HG03565 (cell line): Measurements from ENCODE around the gene BBS9.

Source experiments
- ATAC-seq: cut with Tn5 transposase; IDR thresholded peaks from one replicate; pipeline ENCODE4 v1.9.1; 2021; ENCODE audit warnings: mild to moderate bottlenecking, moderate library complexity; ENCODE audit not compliant: unreplicated experiment

BBS9 gene

DNA sequence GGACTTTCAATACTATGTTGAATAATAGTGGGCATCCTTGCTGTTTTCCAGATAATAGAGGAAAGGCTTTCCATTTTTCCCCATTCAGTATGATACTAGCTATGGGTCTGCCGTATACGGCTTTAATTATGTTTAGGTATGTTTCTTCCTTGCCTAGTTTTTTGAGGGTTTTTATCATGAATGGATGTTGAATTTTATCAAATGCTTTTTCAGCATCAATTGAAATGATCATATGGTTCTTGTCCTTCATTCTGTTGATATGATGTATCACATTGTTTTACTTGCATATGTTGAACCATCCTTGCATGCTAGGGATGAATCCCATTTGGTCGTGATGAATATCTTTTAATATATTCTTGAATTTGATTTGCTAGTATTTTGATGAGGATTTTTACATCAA is 11.0 kb upstream of the BBS9 start:
- ATAC-seq = no peak

DNA sequence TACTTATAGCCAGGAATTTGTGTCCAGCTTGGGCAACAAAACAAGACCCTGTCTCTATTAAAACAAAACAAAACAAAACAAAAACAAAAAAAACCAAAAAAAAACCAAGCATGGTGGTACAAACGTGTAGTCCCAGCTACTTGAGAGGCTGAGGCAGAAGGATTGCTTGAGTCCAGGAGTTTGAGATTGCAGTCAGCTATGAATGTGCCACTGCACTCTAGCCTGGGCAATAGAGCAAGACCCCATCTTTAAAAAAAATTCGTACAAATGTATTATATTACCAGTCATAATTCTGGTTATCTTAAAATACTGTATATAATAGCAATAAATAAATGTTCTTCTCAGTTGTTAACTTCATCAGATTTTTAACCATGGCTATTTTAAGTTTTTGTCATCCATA is 2.3 kb upstream of the BBS9 start:
- no peak for ATAC-seq

- no peak for ATAC-seq
Measured at GRCh38 chr7:33128631-33128989, 754 bp upstream of the BBS9 start.

DNA sequence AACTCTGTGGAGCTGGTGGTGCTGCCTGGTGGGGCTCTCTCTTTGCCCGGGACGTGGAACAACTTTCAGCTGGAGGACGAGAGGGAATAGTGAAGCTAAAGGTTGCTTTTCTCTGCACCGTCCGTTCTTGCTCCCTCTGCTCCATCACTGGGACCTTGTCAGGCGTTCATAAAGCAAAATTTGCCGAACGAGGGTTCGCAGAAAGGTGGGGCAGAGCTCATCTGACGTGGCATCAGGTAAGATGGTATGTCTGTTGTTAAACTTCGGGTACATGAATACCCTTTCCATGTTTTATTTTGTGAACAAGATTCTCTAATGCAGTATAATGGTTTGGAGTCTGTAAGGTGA is 416 bp downstream of the BBS9 start:
- ATAC-seq = no peak

GRCh38 chr7:33130184-33130583 is 820 bp downstream of the BBS9 start:
- ATAC-seq = no peak

- no peak for ATAC-seq
Measured at GRCh38 chr7:33137103-33137502, 7.7 kb downstream of the BBS9 start.

GRCh38 chr7:33142585-33142984 is 13.2 kb downstream of the BBS9 start:
- ATAC-seq = no peak

DNA sequence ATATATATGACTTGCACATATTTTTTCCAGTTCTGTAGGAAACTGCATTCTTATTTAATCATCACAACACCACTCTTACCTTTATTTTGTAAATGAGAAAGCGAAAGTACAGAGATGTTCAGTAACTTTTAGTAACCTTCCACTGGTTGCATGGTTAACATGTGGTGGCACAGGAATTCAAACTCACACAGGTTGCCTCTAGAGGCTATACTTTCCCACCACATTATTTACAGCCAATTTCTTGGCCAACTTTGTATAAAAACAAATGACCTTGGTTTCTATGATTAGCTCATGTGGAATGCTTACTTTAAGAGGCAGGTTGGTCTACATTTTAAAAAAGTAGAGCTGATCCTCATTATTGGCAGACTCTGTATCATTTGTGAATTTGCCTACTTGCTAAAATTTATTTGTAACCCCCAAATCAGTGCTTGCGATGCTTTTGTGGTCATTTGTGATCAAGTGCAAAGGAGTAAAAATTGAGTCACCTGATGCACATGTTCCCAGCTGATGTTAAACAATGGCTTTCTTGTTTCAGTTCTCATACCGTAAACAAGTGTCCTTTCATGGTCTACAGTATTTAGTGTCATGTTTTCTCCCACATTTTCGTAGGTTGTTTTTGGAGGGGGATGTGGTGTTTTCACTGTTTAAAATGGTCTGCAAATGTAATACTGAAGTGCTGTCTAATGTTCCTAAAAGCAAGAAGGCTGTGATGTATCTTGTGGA is 14.8 kb downstream of the BBS9 start:
- ATAC-seq = no peak

- ATAC-seq = no peak
Measured at GRCh38 chr7:33145156-33145555, 15.8 kb downstream of the BBS9 start.

- no peak for ATAC-seq
Measured at GRCh38 chr7:33152087-33152486, 22.7 kb downstream of the BBS9 start.

GRCh38 chr7:33155811-33156210 is 26.4 kb downstream of the BBS9 start:
- no peak for ATAC-seq

DNA sequence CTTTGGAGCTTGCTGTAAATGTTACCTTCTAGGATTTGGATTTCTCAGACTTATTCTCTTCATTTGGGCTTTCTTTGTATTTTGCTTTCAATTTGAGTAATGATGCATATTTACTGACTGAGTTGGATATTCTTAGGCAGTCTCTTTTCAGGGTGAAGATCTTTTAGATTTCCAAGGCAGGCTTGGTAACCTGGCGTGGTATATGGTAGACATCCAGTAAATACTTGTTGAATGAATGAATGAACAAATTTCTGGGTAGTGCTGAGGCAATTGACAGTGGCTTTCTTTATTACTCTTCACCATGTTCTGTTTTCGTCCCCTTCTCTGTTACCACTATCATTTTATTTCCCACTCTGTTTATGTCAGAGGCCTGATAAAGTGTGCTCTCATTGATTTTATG is 27.1 kb downstream of the BBS9 start:
- no peak for ATAC-seq

DNA sequence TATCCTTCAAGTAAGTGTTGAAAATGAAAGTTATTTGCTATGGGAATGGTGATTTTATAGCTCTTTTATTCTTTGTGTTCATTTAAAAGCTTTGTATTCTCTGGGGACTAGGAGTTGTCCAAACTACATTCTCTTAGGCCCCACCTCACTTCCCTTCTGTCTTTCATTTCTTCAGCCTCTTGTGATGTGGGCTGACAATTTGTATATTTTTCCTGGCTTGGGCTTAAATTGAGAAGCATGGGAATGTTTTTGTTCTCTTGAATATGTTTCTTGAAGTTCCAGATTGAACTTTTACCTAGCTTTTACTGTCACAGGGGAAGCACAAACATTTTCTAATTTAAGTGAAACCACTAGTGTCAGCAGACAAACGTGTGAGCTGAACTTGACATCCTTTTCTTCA is 27.9 kb downstream of the BBS9 start:
- ATAC-seq = no peak

DNA sequence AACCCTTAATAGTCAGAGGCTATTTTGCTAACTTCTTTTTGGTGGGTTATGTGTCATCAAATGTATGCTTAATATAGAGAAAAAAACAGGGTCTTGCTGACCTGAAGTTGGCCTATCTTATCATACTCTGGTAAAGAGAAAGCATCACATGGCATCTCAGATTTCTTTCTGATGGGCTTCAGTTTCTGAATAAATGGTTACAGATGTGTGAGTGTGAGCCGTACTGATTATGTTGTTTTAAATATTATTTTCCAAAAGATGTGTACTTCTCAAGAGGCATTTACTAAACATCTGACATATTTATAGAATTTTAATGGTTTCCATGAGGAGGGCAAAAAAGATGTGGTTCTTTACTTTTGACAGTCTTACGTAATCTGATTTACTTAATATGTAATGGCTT is 28.4 kb downstream of the BBS9 start:
- ATAC-seq = no peak

- ATAC-seq = no peak
Measured at GRCh38 chr7:33177876-33178275, 48.5 kb downstream of the BBS9 start.

GRCh38 chr7:33179519-33179918 is 50.2 kb downstream of the BBS9 start:
- no peak for ATAC-seq

DNA sequence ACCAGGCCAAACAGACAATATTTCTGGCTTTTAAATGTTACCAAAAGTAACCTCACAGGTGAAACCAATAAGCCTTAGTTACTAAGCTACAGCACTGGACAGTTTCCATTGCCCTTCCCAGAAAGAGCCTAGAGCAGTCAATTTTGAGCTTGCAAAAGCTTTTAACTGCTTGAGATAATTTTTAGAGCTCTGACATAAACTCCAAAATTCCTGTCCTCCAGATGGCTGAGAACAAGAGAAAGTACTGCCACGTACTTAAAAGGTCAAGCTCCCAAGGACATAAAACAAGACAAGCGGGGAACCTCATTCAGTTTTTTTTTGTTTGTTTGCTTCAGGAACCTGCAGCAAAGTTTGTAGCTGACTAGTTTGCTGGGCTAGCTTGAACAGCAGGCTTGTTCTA is 54.1 kb downstream of the BBS9 start:
- ATAC-seq = no peak

- ATAC-seq = no peak
Measured at GRCh38 chr7:33184828-33185227, 55.5 kb downstream of the BBS9 start.

DNA sequence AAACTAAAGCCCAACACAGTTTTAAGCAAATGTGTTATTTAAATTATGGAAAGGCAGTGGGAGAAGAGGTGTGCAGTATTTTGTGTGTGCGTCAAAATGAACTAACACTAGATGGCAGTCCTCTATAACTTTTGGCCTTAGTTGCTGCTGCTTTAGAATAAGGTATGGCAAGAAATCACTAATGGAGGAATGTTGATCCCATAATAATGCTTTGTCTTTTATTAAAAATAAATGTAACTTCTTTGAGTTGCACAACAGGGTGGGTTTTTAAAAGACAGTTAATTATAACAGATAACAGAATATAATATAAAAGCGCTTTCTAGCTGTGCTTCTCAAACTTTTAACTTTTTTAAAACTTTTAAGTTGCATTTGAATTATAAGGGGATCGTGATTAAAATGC is 56.4 kb downstream of the BBS9 start:
- peak; percentile 93 for ATAC-seq

DNA sequence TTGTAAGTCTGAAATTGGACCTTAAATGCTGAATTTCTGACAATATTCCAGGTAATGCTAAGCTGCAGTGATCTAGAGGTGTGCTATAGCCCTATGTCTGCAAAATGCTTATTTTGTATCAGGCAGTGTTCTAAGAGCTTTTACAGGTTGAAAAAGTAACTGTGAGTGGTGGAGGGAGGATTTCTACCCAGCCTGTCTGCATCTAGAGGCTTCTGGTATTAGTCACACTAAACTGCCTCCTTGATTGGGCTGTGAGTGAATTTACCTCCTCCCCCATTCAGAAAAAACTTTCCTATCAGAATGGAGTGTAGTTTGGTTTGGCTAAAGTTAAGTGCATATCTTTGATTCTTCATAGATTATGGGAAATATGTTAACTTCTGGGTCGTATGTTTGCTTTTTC is 56.8 kb downstream of the BBS9 start:
- ATAC-seq = no peak

- ATAC-seq = peak; percentile 4
Measured at GRCh38 chr7:33190688-33191304, 61.4 kb downstream of the BBS9 start.

- ATAC-seq = peak; percentile 73
Measured at GRCh38 chr7:33191340-33191739, 62.0 kb downstream of the BBS9 start.

DNA sequence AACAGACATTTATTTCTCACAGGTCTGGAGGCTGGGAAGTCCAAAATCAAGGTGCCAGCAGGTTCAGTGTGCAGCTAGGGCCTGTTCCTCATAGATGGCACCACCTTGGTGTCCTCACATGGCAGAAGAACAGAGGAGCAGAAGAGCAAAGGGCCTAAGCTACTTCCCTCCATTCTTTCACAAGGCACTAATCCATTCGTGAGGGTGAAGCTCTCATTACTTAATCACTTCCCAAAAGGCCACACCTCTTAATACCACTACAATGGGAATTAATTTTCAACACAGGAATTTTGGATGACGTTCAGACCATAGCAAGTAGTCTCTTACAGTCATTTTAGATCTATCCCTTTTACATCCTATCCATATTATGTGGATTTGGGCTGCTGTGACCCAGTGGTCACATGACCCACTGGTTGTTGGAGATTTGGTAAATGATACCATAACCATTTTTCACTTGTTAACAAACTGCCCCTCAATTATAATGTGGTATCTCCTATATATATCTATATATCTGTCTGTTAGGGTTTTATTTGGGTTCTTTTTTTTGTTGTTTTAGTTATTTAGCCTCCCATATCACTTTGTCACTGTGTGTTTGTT is 63.4 kb downstream of the BBS9 start:
- no peak for ATAC-seq
